Glutamatergic neuron (in vitro differentiated cells): ENCODE results near the gene TCF3. TPM values are rescaled to one million over a fixed set of nuclear protein-coding genes. Genes with fewer than 3 reads are reported as not detected.

Experiments used
- DNase-seq: peaks from one replicate; pipeline ENCODE4 v3.0.0; 2022
- H3K27ac Mint-ChIP-seq: one replicate; pipeline ENCODE4 v1.8.0; 2020; ENCODE audit warnings: mild to moderate bottlenecking, mixed read lengths, inconsistent platforms; ENCODE audit not compliant: unreplicated experiment
- H3K27me3 Mint-ChIP-seq: one replicate; pipeline ENCODE4 v1.8.0; 2020; ENCODE audit warnings: mild to moderate bottlenecking, moderate library complexity, mixed read lengths, inconsistent platforms; ENCODE audit not compliant: unreplicated experiment
- H3K36me3 Mint-ChIP-seq: one replicate; pipeline ENCODE4 v1.8.0; 2020; ENCODE audit warnings: mild to moderate bottlenecking, mixed read lengths, inconsistent platforms; ENCODE audit not compliant: unreplicated experiment
- H3K4me1 Mint-ChIP-seq: one replicate; pipeline ENCODE4 v1.8.0; 2020; ENCODE audit warnings: mild to moderate bottlenecking, low read depth, mixed read lengths, inconsistent platforms; ENCODE audit not compliant: unreplicated experiment
- H3K4me3 Mint-ChIP-seq: one replicate; pipeline ENCODE4 v1.8.0; 2020; ENCODE audit warnings: mild to moderate bottlenecking, mixed read lengths, inconsistent platforms; ENCODE audit not compliant: unreplicated experiment
- H3K9me3 Mint-ChIP-seq: one replicate; pipeline ENCODE4 v1.8.0; 2020; ENCODE audit warnings: mild to moderate bottlenecking, moderate library complexity, mixed read lengths, inconsistent platforms; ENCODE audit not compliant: unreplicated experiment
- total RNA-seq: library from RNA; stranded (reverse); fragmentation: NEBNext Ultra II Directional; extraction: Animal tissue kit (Norgen Biotek cat#: 25700); gene quantifications from one replicate; pipeline ENCODE4 v1.2.1, GENCODE V29; 2021; ENCODE audit not compliant: unreplicated experiment
- TF ChIP-seq, protein P1 (sequence below): fragments of 200-600 bp; sonication (generic); IDR thresholded peaks from one replicate; pipeline ENCODE4 v1.5.0; 2021; ENCODE audit not compliant: partially characterized antibody, unreplicated experiment

Gene TCF3
- total RNA-seq, 1 donor from 2014 or later: 249 TPM

DNA sequence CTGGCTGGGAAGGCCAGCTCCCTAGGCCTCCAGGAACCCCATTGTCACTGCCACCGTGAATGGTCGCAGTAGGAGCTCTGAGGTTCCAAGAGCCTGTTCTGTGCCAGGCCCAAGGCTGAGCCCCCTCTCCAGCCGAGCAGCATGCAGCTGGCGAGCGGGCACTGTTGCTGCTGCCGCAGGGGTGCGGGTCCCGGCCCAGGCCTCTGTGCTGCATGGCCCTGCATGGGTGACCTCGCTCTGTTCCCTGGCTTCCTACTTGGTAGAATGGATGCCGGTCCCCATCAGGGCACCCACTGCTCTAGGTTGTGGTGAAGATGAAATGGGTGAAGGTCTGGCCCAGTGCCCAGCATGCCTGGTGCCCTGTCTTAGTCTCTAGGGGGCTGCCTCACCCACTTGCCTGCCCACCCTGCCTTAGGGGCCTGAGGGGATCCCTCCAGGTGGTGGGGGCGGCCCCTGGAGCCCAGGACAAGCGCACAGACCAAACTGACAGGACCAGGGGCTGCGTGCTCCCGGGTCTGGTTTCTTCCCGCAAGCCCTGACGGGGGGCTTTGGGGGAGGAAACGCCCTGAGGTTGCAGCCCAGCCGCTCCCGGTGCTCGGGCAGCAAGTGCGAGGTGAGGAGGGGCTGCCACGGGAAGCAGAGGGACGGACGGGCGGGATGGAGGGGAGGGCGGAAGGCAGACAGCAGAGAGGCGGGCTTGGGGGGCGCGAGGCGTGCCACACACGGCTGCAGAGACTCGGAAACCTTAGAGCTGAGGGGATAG is 38.4 kb downstream of the TCF3 start:
- no peak overlapping the region for H3K4me3 Mint-ChIP-seq
- no peaks in the 10 kb centered on the region for H3K4me1 Mint-ChIP-seq
- peaks cover 13% of the 10 kb centered on the region for H3K9me3 Mint-ChIP-seq
- H3K27ac Mint-ChIP-seq: no peak overlapping the region
- H3K27me3 Mint-ChIP-seq: peaks cover 18% of the 10 kb centered on the region
- DNase-seq: no peak
- H3K36me3 Mint-ChIP-seq: no peaks in the 10 kb centered on the region
- TF ChIP-seq, protein P1, sequence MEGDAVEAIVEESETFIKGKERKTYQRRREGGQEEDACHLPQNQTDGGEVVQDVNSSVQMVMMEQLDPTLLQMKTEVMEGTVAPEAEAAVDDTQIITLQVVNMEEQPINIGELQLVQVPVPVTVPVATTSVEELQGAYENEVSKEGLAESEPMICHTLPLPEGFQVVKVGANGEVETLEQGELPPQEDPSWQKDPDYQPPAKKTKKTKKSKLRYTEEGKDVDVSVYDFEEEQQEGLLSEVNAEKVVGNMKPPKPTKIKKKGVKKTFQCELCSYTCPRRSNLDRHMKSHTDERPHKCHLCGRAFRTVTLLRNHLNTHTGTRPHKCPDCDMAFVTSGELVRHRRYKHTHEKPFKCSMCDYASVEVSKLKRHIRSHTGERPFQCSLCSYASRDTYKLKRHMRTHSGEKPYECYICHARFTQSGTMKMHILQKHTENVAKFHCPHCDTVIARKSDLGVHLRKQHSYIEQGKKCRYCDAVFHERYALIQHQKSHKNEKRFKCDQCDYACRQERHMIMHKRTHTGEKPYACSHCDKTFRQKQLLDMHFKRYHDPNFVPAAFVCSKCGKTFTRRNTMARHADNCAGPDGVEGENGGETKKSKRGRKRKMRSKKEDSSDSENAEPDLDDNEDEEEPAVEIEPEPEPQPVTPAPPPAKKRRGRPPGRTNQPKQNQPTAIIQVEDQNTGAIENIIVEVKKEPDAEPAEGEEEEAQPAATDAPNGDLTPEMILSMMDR: no peak

GRCh38 chr19:1613146-1613545 is 39.3 kb downstream of the TCF3 start:
- Mint-ChIP-seq H3K27me3 (peaks cover 21% of the 10 kb centered on the region), H3K4me1 (no peaks in the 10 kb centered on the region), H3K36me3 (no peaks in the 10 kb centered on the region), H3K4me3 (no peak overlapping the region), H3K27ac (no peak overlapping the region), H3K9me3 (peaks cover 13% of the 10 kb centered on the region)
- TF ChIP-seq, protein P1: no peak
- no peak for DNase-seq

- TF ChIP-seq, protein P1: no peak
- Mint-ChIP-seq H3K36me3 (no peaks in the 10 kb centered on the region), H3K27ac (no peak overlapping the region), H3K27me3 (peaks cover 19% of the 10 kb centered on the region), H3K4me1 (no peaks in the 10 kb centered on the region), H3K4me3 (no peak overlapping the region), H3K9me3 (peaks cover 12% of the 10 kb centered on the region)
- DNase-seq: no peak
Measured at GRCh38 chr19:1612114-1613086, 40.0 kb downstream of the TCF3 start.

DNA sequence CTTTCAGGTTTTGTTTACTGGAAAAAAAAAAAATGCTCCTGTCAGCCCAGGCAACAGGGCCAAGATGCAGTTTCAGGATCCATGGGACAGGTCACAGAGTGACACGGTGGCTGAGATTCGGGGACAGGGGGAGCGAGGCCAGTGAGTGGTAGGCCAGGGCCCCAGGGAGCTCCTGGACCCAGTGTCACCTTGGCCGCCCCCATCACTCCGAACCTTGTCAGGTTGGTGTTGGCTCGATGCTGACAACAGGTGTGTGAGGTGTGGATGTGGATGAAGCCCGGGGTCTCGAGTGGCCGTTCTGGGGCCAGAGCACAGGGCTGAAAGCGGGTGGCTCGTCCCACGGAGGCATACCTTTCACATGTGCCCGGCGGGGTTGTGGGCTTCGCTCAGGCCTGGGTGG is 41.1 kb downstream of the TCF3 start:
- Mint-ChIP-seq H3K4me3 (no peak overlapping the region), H3K27ac (no peak overlapping the region), H3K9me3 (peaks cover 13% of the 10 kb centered on the region), H3K36me3 (no peaks in the 10 kb centered on the region), H3K27me3 (peaks cover 17% of the 10 kb centered on the region), H3K4me1 (no peaks in the 10 kb centered on the region)
- DNase-seq: no peak
- TF ChIP-seq, protein P1: no peak
